Upper lobe of right lung (tissue), 1 donor: ENCODE measurements around the gene MIPEP. TPM values are rescaled to one million over a fixed set of nuclear protein-coding genes. Genes with fewer than 3 reads are reported as not detected.

ENCODE experiments used
- ATAC-seq: fragments of 200-7000 bp; cut with Tn5 transposase; one replicate; pipeline ENCODE4 v1.9.1; 2020; ENCODE audit warnings: mild to moderate bottlenecking, moderate library complexity
- DNase-seq: peaks from one replicate; pipeline ENCODE4 v3.0.0-alpha.2; 2020
- H3K27ac ChIP-seq: fragments of 200-600 bp; one replicate; pipeline ENCODE4 v1.8.0; 2022
- H3K27me3 ChIP-seq: fragments of 200-600 bp; one replicate; pipeline ENCODE4 v1.8.0; 2022; ENCODE audit warnings: mild to moderate bottlenecking
- H3K36me3 ChIP-seq: fragments of 200-600 bp; one replicate; pipeline ENCODE4 v1.8.0; 2022
- H3K4me1 ChIP-seq: fragments of 200-600 bp; one replicate; pipeline ENCODE4 v1.8.0; 2022
- H3K4me3 ChIP-seq: fragments of 200-600 bp; one replicate; pipeline ENCODE4 v1.8.0; 2022; ENCODE audit warnings: mild to moderate bottlenecking
- H3K9me3 ChIP-seq: fragments of 200-600 bp; one replicate; pipeline ENCODE4 v1.8.0; 2022
- intact Hi-C: fragments of 100-400 bp; cut with DNase I; formaldehyde crosslinking; loops from one replicate; pipeline ENCODE4 v1.11.0; 2022
- total RNA-seq: library from RNA; stranded (reverse); fragmentation: NEBNext Ultra II Directional; extraction: Animal tissue kit (Norgen Biotek cat#: 25700); gene quantifications from one replicate; pipeline ENCODE4 v1.2.1, GENCODE V29; 2021
- TF ChIP-seq, protein P1 (sequence below): fragments of 200-600 bp; IDR thresholded peaks from one replicate; pipeline ENCODE4 v1.8.0; 2022; ENCODE audit warnings: antibody characterized with exemption
- donor health status: DM: no; HTN: yes; CAD: no; lungs with severe emphysema.

Gene MIPEP
- total RNA-seq, 1 donor from 2014 or later = 13.3 TPM

DNA sequence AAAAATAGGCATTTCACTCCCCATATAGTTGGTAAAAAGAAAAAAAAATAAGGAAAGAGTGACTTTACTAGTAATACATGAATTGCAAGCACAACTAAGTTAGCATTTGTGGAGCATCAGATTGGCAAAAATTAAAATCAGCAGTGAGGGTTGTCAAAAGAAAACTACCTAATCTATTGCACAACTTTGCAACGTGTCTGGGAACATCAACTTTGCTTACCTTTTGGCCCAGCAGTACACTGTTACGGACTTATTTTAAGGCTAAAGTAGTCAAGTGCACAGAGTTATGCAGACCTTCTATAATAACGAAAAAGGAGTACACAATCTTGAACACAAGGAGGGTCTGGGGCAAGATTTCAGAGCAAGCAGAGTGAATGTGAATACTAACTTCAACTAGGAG is 102.6 kb downstream of the MIPEP start:
- H3K27ac ChIP-seq = no peak overlapping the region
- no peaks in the 10 kb centered on the region for H3K4me1 ChIP-seq
- ATAC-seq = no peak
- H3K27me3 ChIP-seq = no peaks in the 10 kb centered on the region
- TF ChIP-seq, protein P1, sequence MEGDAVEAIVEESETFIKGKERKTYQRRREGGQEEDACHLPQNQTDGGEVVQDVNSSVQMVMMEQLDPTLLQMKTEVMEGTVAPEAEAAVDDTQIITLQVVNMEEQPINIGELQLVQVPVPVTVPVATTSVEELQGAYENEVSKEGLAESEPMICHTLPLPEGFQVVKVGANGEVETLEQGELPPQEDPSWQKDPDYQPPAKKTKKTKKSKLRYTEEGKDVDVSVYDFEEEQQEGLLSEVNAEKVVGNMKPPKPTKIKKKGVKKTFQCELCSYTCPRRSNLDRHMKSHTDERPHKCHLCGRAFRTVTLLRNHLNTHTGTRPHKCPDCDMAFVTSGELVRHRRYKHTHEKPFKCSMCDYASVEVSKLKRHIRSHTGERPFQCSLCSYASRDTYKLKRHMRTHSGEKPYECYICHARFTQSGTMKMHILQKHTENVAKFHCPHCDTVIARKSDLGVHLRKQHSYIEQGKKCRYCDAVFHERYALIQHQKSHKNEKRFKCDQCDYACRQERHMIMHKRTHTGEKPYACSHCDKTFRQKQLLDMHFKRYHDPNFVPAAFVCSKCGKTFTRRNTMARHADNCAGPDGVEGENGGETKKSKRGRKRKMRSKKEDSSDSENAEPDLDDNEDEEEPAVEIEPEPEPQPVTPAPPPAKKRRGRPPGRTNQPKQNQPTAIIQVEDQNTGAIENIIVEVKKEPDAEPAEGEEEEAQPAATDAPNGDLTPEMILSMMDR = no peak
- no peak for DNase-seq
- no peak overlapping the region for H3K4me3 ChIP-seq
- intact Hi-C loops = no loop called here
- peaks cover 6% of the 10 kb centered on the region for H3K9me3 ChIP-seq
- H3K36me3 ChIP-seq = no peaks in the 10 kb centered on the region

DNA sequence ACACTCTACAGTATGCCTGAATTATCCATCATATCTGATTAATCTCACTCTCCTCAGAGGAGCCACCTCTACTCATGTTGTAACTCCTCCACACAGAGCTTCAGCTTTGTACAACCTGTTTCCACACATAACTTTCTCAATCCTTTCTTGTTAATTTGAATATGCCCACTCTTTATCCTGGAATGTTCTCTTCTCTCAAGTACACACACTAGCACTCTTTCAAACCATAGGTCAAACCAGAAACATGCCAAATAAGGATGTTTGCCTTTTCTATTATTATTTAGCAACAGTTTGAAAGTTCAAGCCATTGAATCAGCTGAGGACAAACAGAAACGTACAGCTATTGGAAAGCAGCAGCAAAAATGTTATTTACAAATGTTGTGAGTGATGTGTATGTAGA is 110.3 kb downstream of the MIPEP start:
- Histone ChIP-seq H3K36me3 (no peaks in the 10 kb centered on the region), H3K9me3 (peaks cover 4% of the 10 kb centered on the region), H3K4me3 (no peak overlapping the region), H3K4me1 (peaks cover 18% of the 10 kb centered on the region), H3K27me3 (no peaks in the 10 kb centered on the region), H3K27ac (no peak overlapping the region)
- TF ChIP-seq, protein P1 = no peak
- DNase-seq = no peak
- ATAC-seq = peak; percentile 96
- intact Hi-C loops = no loop called here

DNA sequence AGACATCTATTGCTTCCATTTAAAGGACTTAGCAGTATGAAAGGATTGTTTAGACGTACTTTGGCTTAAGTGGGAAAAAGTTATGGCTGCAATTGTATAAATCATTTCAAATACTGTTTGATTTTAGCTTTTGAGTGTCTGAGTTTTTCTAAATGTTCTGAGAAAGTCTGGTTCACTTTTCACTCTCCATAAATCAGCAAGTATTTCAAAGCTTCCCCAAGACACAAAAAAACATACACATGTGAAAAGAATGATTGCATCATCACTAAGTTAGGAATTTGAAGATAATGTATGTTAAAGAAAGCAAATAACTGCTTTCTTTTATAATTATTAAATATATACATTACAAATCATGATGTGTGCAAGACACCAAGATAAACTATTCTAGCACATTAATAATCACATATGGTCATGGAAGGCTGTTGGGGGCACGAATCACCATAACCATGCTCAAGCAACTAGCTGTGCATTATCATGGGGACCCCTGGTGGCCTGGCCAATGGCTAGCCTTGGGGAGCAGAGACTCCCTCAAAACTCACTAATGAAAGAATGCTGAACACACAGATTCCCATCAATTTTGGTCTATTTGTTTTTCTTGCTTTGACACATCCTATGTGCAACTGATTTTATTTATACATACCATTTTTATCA is 111.1 kb downstream of the MIPEP start:
- Histone ChIP-seq H3K9me3 (no peaks in the 10 kb centered on the region), H3K27ac (no peak overlapping the region), H3K4me1 (peaks cover 18% of the 10 kb centered on the region), H3K36me3 (no peaks in the 10 kb centered on the region), H3K4me3 (no peak overlapping the region), H3K27me3 (no peaks in the 10 kb centered on the region)
- ATAC-seq = no peak
- no peak for DNase-seq
- TF ChIP-seq, protein P1 = peak; percentile 9
- intact Hi-C loops = no loop called here

DNA sequence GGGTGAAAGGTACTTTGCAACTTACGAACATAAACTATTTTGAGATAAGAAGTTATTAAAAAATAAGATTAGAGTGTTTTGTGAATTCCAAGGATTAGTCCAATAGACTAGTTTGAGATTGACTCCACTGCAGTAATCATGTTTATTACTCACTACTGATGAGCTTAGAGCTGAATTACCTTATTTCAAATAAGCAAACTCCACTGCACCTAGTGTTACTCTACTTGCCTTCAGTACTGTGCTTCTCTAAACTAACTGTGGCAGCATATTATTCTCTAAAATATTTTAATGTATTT is 111.7 kb downstream of the MIPEP start:
- H3K4me1 ChIP-seq = peaks cover 18% of the 10 kb centered on the region
- intact Hi-C loops = no loop called here
- no peak for ATAC-seq
- H3K9me3 ChIP-seq = no peaks in the 10 kb centered on the region
- H3K4me3 ChIP-seq = no peak overlapping the region
- H3K27me3 ChIP-seq = no peaks in the 10 kb centered on the region
- no peak overlapping the region for H3K27ac ChIP-seq
- no peak for DNase-seq
- TF ChIP-seq, protein P1 = no peak
- H3K36me3 ChIP-seq = no peaks in the 10 kb centered on the region

DNA sequence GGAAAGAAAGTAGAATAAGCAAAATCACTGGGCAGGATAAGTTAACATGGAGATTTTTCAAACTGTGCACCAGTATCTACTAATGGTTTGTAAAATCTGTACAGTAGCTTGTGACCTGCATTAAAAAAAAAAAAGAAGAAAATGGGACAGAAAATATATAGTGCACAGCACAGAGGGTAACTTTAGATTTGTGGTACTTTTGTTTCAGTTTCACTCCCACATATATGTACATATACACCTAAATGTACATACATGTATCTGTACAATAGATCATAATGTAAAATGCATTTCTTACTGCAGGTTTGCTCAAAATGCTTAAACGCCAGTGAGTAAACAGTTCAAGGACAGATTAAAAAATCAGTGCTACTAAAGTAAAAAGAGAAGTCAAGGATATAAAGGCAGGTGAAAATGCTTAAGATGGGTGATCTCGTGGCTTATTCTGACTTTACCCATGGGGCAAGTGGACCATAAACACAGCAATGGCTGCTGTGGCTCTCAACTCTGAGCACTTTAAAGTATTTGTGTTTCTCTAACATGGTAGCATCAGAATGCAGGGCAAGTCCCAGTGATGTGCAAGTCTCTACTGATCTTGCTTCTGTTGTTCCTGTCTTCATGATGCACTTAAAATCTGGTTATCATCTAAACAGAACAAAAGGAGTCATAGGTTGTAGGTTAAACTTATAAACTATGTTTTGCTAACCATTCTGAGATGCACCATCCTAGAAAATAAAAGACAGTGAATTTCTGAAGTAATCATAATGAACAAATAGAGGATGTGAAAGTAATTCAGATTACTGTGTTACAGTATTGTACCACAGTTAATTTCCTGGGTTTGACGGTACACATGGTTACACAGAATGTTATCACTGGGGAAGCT is 112.3 kb downstream of the MIPEP start:
- Histone ChIP-seq H3K4me3 (no peak overlapping the region), H3K36me3 (no peaks in the 10 kb centered on the region), H3K27me3 (no peaks in the 10 kb centered on the region), H3K4me1 (peaks cover 18% of the 10 kb centered on the region), H3K27ac (no peak overlapping the region), H3K9me3 (no peaks in the 10 kb centered on the region)
- intact Hi-C loops = no loop called here
- ATAC-seq = peak; percentile 65
- TF ChIP-seq, protein P1 = no peak
- no peak for DNase-seq
